T-cell (primary cell): ENCODE data around the gene MAT2A. TPM values are rescaled to one million over a fixed set of nuclear protein-coding genes. Genes with fewer than 3 reads are reported as not detected.
A peak's percentile ranks its signal among the peaks of the same experiment; 100 is the strongest.

Experiments used
- ATAC-seq, 4 experiments: fragments of 200-7000 bp in 3 of 4; fragments of 150-1000 bp in 1 of 4; cut with Tn5 transposase; replicated peaks in 1 of 4; 1 replicate in 3 of 4; 2 replicates in 1 of 4; pipeline ENCODE4 v1.10.0; 2021; ENCODE audit warnings: moderate library complexity in 3 of 4, mild to moderate bottlenecking in 2 of 4, moderate number of reproducible peaks in 1 of 4
- CTCF ChIA-PET, 2 donors: fragments of 300-600 bp; sonication (Branson Sonifier 250); formaldehyde crosslinking; loops; one replicate each; lab custom pipeline; 2022; ENCODE audit warnings: antibody characterized with exemption in 2 of 2; lab: Charles Lee
- POLR2A ChIA-PET, 2 donors: fragments of 300-600 bp; sonication (Branson Sonifier 250); formaldehyde crosslinking; loops; one replicate each; lab custom pipeline; 2022; ENCODE audit warnings: antibody characterized with exemption in 2 of 2; lab: Charles Lee
- DNase-seq, 35 experiments: peaks; one replicate each; pipeline versions ENCODE4 v3.0.0 to v3.0.0-alpha.2; 2013 to 2023
- H3K27ac ChIP-seq: one replicate; pipeline ENCODE4 v1.5.1; 2013; ENCODE audit warnings: low read length
- H3K27me3 ChIP-seq, 2 experiments: replicated peaks in 1 of 2; 1 replicate in 1 of 2; 2 replicates in 1 of 2; pipeline versions ENCODE4 v1.6.1 to v1.7.0; 2013; ENCODE audit warnings: low read length in 1 of 2, mixed read lengths in 1 of 2; ENCODE audit not compliant: control insufficient read depth in 2 of 2, insufficient read depth in 2 of 2; ENCODE audit errors: extremely low read depth in 1 of 2
- H3K36me3 ChIP-seq, 2 donors: 1 replicate in 1 of 2; 2 replicates in 1 of 2; pipeline versions ENCODE4 v1.6.1 to v1.7.0; 2013; ENCODE audit warnings: low read length in 1 of 2; ENCODE audit not compliant: control insufficient read depth in 2 of 2, insufficient read depth in 1 of 2; ENCODE audit errors: extremely low read depth in 1 of 2
- H3K4me1 ChIP-seq, 2 experiments: 1 replicate in 1 of 2; 2 replicates in 1 of 2; pipeline versions ENCODE4 v1.6.1 to v1.7.0; 2013; ENCODE audit warnings: low read length in 2 of 2, mixed read lengths in 1 of 2; ENCODE audit not compliant: insufficient read depth in 2 of 2, control insufficient read depth in 1 of 2; ENCODE audit errors: extremely low read depth in 1 of 2
- H3K4me3 ChIP-seq, 2 donors: 1 replicate in 1 of 2; 2 replicates in 1 of 2; pipeline versions ENCODE4 v1.5.1 to v1.7.0; 2013; ENCODE audit warnings: mild to moderate bottlenecking in 2 of 2, low read length in 1 of 2, moderate library complexity in 1 of 2; ENCODE audit not compliant: control insufficient read depth in 1 of 2; ENCODE audit errors: extremely low read depth in 1 of 2
- H3K9me3 ChIP-seq: 2 replicates; pipeline ENCODE4 v1.7.0; 2013
- H3K27ac Mint-ChIP-seq, 2 donors: one replicate each; pipeline ENCODE4 v1.8.0; 2020 to 2021; ENCODE audit warnings: mild to moderate bottlenecking in 2 of 2, mixed read lengths in 2 of 2
- H3K27me3 Mint-ChIP-seq, 2 donors: one replicate each; pipeline ENCODE4 v1.8.0; 2021 to 2022; ENCODE audit warnings: mixed read lengths in 2 of 2
- H3K36me3 Mint-ChIP-seq: one replicate; pipeline ENCODE4 v1.8.0; 2021; ENCODE audit warnings: mixed read lengths
- H3K4me1 Mint-ChIP-seq, 3 donors: one replicate each; pipeline ENCODE4 v1.8.0; 2020 to 2022; ENCODE audit warnings: mixed read lengths in 3 of 3, mild to moderate bottlenecking in 1 of 3
- H3K4me3 Mint-ChIP-seq, 3 donors: one replicate each; pipeline ENCODE4 v1.8.0; 2020 to 2022; ENCODE audit warnings: mild to moderate bottlenecking in 3 of 3, mixed read lengths in 3 of 3, moderate library complexity in 3 of 3
- H3K9me3 Mint-ChIP-seq, 3 donors: one replicate each; pipeline ENCODE4 v1.8.0; 2020 to 2022; ENCODE audit warnings: mixed read lengths in 3 of 3
- WGBS: methylation state at CpG from one replicate; pipeline ENCODE4 v1.1.5; 2013; ENCODE audit warnings: missing lambda C conversion rate; ENCODE audit not compliant: insufficient coverage; 5-methylcytosine and 5-hydroxymethylcytosine counted together
- total RNA-seq, 35 experiments: library from RNA in 6 of 35; stranded (reverse) in 6 of 35; fragments of 120-200 nt in 1 of 35; gene quantifications; one replicate each; pipeline versions ENCODE4 v1.2.1 to v1.2.4 and lab custom pipeline; 2013 to 2026

The MAT2A gene
- total RNA-seq, 5 donors from 2014 or later (not counting 1 experiment from before 2014, with no cell fraction given) = 110 to 184 (median 165) TPM

DNA sequence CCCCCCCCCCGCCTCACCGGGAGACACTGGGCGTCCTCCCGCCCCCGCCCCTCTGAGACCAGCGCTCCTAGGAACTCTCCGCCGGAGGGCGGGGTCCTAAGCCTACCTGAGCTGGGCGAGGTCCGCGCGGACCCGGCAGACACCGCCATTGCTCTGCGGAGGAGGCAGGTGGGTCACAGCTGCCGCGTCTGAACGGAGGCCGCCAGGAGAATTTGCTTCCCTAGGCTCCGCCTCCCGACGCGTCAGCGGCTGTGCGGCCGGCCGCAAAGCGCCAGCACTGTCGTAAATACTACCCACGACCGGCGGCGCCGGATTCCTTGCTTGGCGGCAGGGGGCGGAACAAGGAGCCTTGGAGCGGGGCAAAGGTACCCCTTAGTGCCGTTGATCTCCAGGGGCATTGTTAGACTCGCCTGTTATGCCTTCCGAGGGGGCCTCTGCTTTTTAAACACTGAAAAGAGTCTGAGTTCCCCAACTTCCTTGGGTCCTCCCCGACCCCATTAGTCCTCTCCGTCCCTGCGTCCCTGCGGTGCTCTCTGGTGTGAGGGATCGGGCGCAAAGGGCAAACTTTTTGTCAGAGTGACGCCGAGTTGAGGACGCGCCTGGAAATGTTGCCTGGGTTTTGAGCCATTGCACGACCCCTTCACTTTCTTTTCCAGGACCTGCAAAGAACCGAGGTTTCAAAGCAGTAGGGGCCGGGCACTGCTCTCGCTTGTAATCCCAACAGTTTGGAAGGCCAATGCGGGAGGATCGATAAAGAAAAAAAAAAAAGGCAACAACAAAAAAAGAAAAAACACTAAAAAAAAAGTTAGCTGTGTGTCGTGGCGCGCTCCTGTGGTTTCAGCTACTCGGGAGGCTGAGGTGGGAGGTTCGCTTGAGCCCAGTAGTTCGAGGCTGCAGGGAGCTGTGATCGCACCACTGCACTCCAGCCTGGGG, 22.6 kb downstream of the MAT2A start, which contains the start of gene GGCX:
Gene GGCX (minus strand): TSS at position 214 of the 933 bp plus-strand sequence. CDS start 65 bp downstream, at position 149.
- no peaks in the 10 kb centered on the region for H3K9me3 Mint-ChIP-seq
- no peaks in the 10 kb centered on the region for H3K9me3 ChIP-seq
- ATAC-seq = peak; percentile 94 to 96 (median 96)

DNA sequence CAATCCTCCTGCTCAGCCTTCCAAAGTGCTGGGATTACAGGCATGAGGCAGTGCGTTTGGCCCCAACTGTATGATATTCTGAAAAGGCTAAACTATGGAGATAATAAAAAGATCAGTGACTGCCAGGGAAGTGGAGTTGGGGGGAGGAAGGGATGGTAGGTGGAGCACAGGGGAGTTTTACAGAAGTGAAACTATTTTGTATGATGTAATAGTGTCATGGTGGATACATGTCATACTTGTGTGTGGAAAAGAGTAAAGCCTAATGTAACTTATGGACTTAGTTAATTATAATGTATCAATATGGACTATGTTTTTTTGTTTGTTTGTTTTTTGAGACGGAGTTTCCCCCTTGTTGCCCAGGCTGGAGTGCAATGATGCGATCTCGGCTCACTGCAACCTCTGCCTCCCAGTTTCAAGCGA, 25.2 kb downstream of the MAT2A start:
- Histone ChIP-seq H3K9me3 (no peaks in the 10 kb centered on the region), H3K36me3 (peaks cover 0 to under 1% of the 10 kb centered on the region in 2 donors), H3K4me3 (no peak overlapping the region), H3K4me1 (peaks cover 7 to 17% of the 10 kb centered on the region in 2 experiments), H3K27ac (no peak overlapping the region), H3K27me3 (peaks cover 0 to 2% of the 10 kb centered on the region in 2 experiments)
- peaks cover 26% of the 10 kb centered on the region in 3 donors for H3K4me1 Mint-ChIP-seq
- WGBS = 96% methylated on average over 3 of the region's 5 CpGs
- no peaks in the 10 kb centered on the region for H3K27me3 Mint-ChIP-seq
- no peak overlapping the region for H3K27ac Mint-ChIP-seq
- ChIA-PET CTCF (interaction anchor here (0.6 kb wide), 3 partner anchors 13 to 236 kb away, joined by 3 to 4 read pairs (median 3); partner anchors contain the start of gene TGOLN2 (in 1 of the 2)), POLR2A (interaction anchor here (0.6 to 1.1 kb wide), 2 partner anchors 26 to 289 kb away, joined by 3 read pairs; no protein-coding TSS in a partner anchor)
- H3K36me3 Mint-ChIP-seq = no peaks in the 10 kb centered on the region
- H3K4me3 Mint-ChIP-seq = no peak overlapping the region
- no peaks in the 10 kb centered on the region for H3K9me3 Mint-ChIP-seq
- ATAC-seq = no peak
- no peak for DNase-seq

More for the DNA sequence above, 22.6 kb downstream of the MAT2A start, which contains the start of gene GGCX:
- H3K36me3 ChIP-seq = peaks cover 0 to 17% of the 10 kb centered on the region in 2 donors
- peak within 1 kb of the TSS; percentile 79 for H3K27ac ChIP-seq
- peak; percentile 83 to 96 (median 94) for DNase-seq
- peaks cover 7 to 17% of the 10 kb centered on the region in 2 experiments for H3K4me1 ChIP-seq
- no peaks in the 10 kb centered on the region for H3K27me3 Mint-ChIP-seq
- POLR2A ChIA-PET = interaction anchor here (0.6 to 1.1 kb wide), 7 partner anchors 11 to 237 kb away, joined by 3 to 4 read pairs (median 3); no protein-coding TSS in a partner anchor
- peaks cover 6% of the 10 kb centered on the region for H3K36me3 Mint-ChIP-seq
- CTCF ChIA-PET = interaction anchor here (0.6 to 1.7 kb wide), 6 partner anchors 10 to 659 kb away, joined by 3 to 10 read pairs (median 4); partner anchors contain the start of gene MAT2A (in 1 of the 2)
- H3K27ac Mint-ChIP-seq = peak within 1 kb of the TSS; percentile 96 to 98
- under 1% methylated on average over 52 of the region's 64 CpGs for WGBS
- H3K4me3 ChIP-seq = peak within 1 kb of the TSS; percentile 66 to 96
- H3K4me3 Mint-ChIP-seq = peak within 1 kb of the TSS; percentile 93 to 98 (median 97)
- H3K27me3 ChIP-seq = no peaks in the 10 kb centered on the region
- H3K4me1 Mint-ChIP-seq = peaks cover 27 to 33% (median 28%) of the 10 kb centered on the region in 3 donors

DNA sequence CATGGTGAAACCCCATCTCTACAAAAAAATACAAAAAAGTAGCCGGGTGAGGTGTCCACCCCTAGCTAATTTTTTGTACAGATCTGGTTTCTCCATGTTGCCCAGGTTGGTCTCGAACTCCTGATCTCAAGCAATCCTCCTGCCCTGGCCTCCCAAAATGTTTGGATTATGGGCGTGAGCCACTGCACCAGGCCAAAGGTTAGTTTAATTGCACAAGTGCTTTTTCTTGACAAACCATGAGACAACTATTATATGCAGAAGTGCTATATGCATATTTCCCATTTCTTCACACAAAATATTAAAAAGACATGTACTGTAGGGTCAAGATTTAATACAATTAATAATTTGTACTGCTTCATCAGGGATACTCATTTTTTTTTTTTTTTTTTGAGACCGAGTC, 27.3 kb downstream of the MAT2A start:
- H3K36me3 ChIP-seq = no peaks in the 10 kb centered on the region
- H3K27me3 ChIP-seq = peaks cover 0 to 2% of the 10 kb centered on the region in 2 experiments
- 73% methylated on average over 2 of the region's 4 CpGs for WGBS
- ChIA-PET POLR2A (interaction anchor here in 1 of 2 donors (0.6 kb wide), 1 partner anchor 875 kb away, joined by 3 read pairs; the partner anchor contains the start of gene KDM3A), CTCF (no interaction called here)
- H3K27me3 Mint-ChIP-seq = no peaks in the 10 kb centered on the region
- ATAC-seq (no peak), DNase-seq (no peak)
- H3K4me3 ChIP-seq = no peak overlapping the region
- H3K4me1 ChIP-seq = peaks cover 0 to 8% of the 10 kb centered on the region in 2 experiments
- H3K27ac ChIP-seq = no peak overlapping the region
- no peaks in the 10 kb centered on the region for H3K9me3 Mint-ChIP-seq
- H3K27ac Mint-ChIP-seq = no peak overlapping the region
- no peak overlapping the region for H3K4me3 Mint-ChIP-seq
- peaks cover 6 to 7% (median 7%) of the 10 kb centered on the region in 3 donors for H3K4me1 Mint-ChIP-seq
- H3K36me3 Mint-ChIP-seq = no peaks in the 10 kb centered on the region
- H3K9me3 ChIP-seq = no peaks in the 10 kb centered on the region

DNA sequence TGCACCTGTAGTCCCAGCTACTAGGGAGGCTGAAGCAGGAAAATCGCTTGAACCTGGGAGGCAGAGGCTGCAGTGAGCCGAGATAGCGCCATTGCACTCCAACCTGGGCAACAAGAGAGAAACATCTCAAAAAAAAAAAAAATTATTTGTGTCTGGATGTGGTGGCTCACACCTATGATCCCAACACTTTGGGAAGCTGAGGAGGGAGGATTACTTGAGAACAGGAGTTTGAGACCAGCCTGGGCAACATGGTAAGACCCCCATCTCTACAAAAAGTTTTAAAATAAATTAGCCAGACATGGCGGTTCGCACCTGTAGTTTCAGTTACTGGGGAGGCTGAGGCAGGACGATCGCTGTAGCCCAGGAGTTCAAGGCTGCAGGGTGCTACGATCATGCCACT, 36.8 kb downstream of the MAT2A start:
- no peaks in the 10 kb centered on the region for H3K9me3 Mint-ChIP-seq

DNA sequence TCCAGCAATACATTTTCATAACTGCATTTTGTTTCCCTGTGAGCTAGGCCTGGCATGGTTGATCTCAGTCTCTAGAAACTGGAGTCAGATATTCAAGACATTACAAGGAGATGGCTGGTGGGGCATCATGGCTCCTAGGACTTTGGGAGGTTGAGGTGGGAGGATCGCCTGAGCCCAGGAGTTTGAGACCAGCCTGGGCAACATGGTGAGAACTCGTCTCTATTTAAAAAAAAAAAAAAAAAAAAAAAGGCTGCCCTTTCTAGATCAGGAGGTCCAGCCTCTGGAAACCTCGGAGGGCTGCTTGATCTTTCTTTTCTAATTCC, 38.1 kb downstream of the MAT2A start:
- no peaks in the 10 kb centered on the region for H3K9me3 Mint-ChIP-seq
- H3K27me3 Mint-ChIP-seq = no peaks in the 10 kb centered on the region
- WGBS = 40% methylated on average over 1 of the region's 3 CpGs
- ATAC-seq = no peak
- no peak for DNase-seq
- peaks cover 8 to 11% of the 10 kb centered on the region in 2 donors for H3K36me3 ChIP-seq
- H3K27me3 ChIP-seq = peaks cover 0 to 6% of the 10 kb centered on the region in 2 experiments
- peak overlapping the region; percentile 93 to 96 (median 94) for H3K4me3 Mint-ChIP-seq
- POLR2A ChIA-PET = interaction anchor here in 1 of 2 donors (1.5 kb wide), 1 partner anchor 18 kb away, joined by 3 read pairs; the partner anchor contains the start of gene RNF181
- peaks cover 35 to 44% (median 41%) of the 10 kb centered on the region in 3 donors for H3K4me1 Mint-ChIP-seq
- peak overlapping the region; percentile 55 for H3K27ac ChIP-seq
- peak overlapping the region; percentile 86 to 98 for H3K27ac Mint-ChIP-seq
- peaks cover 13 to 37% of the 10 kb centered on the region in 2 experiments for H3K4me1 ChIP-seq
- peak overlapping the region; percentile 60 to 71 for H3K4me3 ChIP-seq
- CTCF ChIA-PET = interaction anchor here (0.7 to 2.1 kb wide), 5 partner anchors 10 to 186 kb away, joined by 4 to 9 read pairs (median 6); no protein-coding TSS in a partner anchor
- H3K36me3 Mint-ChIP-seq = peaks cover 12% of the 10 kb centered on the region
- no peaks in the 10 kb centered on the region for H3K9me3 ChIP-seq

More for the DNA sequence above, 36.8 kb downstream of the MAT2A start:
- Histone ChIP-seq H3K27ac (no peak overlapping the region), H3K27me3 (peaks cover 0 to 6% of the 10 kb centered on the region in 2 experiments), H3K4me3 (no peak overlapping the region), H3K9me3 (no peaks in the 10 kb centered on the region), H3K36me3 (peaks cover 0 to 5% of the 10 kb centered on the region in 2 donors), H3K4me1 (peaks cover 13 to 37% of the 10 kb centered on the region in 2 experiments)
- ChIA-PET CTCF (interaction anchor here in 1 of 2 donors (0.6 kb wide), 1 partner anchor 291 kb away, joined by 3 read pairs; no protein-coding TSS in a partner anchor), POLR2A (interaction anchor here in 1 of 2 donors (0.6 kb wide), 1 partner anchor 36 kb away, joined by 4 read pairs; the partner anchor contains the start of gene C2orf68)
- H3K27ac Mint-ChIP-seq = no peak overlapping the region
- peaks cover 4% of the 10 kb centered on the region for H3K36me3 Mint-ChIP-seq
- WGBS = no CpG with 5 or more reads among the region's 8 CpGs
- peaks cover 29 to 38% (median 33%) of the 10 kb centered on the region in 3 donors for H3K4me1 Mint-ChIP-seq
- DNase-seq = no peak
- no peaks in the 10 kb centered on the region for H3K27me3 Mint-ChIP-seq
- no peak overlapping the region for H3K4me3 Mint-ChIP-seq
- ATAC-seq = no peak
